ENCODE data around the gene FZD2. TPM values are rescaled to one million over a fixed set of nuclear protein-coding genes. Genes with fewer than 3 reads are reported as not detected.
"Not testable (repeated sequence)": the region's sequence is repeated elsewhere in the genome, so short reads cannot be mapped to it uniquely, and the experiment has no call there.

Gene FZD2
- total and polyA plus RNA-seq, 9 of the 15 experiments (the other 6 are each of a cell fraction or from before 2014, with no cell fraction given) = 0.03 to 4.5 (median 1.1) TPM; not detected in 1

GRCh38 chr17:44511241-44512134 lies 45.8 kb upstream of the FZD2 start (continued):
- TF ChIP-seq, protein P1, sequence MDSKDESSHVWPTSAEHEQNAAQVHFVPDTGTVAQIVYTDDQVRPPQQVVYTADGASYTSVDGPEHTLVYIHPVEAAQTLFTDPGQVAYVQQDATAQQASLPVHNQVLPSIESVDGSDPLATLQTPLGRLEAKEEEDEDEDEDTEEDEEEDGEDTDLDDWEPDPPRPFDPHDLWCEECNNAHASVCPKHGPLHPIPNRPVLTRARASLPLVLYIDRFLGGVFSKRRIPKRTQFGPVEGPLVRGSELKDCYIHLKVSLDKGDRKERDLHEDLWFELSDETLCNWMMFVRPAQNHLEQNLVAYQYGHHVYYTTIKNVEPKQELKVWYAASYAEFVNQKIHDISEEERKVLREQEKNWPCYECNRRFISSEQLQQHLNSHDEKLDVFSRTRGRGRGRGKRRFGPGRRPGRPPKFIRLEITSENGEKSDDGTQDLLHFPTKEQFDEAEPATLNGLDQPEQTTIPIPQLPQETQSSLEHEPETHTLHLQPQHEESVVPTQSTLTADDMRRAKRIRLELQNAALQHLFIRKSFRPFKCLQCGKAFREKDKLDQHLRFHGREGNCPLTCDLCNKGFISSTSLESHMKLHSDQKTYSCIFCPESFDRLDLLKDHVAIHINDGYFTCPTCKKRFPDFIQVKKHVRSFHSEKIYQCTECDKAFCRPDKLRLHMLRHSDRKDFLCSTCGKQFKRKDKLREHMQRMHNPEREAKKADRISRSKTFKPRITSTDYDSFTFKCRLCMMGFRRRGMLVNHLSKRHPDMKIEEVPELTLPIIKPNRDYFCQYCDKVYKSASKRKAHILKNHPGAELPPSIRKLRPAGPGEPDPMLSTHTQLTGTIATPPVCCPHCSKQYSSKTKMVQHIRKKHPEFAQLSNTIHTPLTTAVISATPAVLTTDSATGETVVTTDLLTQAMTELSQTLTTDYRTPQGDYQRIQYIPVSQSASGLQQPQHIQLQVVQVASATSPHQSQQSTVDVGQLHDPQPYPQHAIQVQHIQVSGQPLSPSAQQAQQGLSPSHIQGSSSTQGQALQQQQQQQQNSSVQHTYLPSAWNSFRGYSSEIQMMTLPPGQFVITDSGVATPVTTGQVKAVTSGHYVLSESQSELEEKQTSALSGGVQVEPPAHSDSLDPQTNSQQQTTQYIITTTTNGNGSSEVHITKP (IDR thresholded peaks at IDR 0.05; ENCODE audit: partially characterized antibody) = peak; percentile 64
- TF ChIP-seq, protein P2, sequence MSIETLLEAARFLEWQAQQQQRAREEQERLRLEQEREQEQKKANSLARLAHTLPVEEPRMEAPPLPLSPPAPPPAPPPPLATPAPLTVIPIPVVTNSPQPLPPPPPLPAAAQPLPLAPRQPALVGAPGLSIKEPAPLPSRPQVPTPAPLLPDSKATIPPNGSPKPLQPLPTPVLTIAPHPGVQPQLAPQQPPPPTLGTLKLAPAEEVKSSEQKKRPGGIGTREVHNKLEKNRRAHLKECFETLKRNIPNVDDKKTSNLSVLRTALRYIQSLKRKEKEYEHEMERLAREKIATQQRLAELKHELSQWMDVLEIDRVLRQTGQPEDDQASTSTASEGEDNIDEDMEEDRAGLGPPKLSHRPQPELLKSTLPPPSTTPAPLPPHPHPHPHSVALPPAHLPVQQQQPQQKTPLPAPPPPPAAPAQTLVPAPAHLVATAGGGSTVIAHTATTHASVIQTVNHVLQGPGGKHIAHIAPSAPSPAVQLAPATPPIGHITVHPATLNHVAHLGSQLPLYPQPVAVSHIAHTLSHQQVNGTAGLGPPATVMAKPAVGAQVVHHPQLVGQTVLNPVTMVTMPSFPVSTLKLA (conservative IDR thresholded peaks at IDR 0.05) = peak; percentile 67 to 79
- TF ChIP-seq L3MBTL2 (IDR thresholded peaks at IDR 0.05) (peak; percentile 91), JUND (IDR thresholded peaks at IDR 0.05; ENCODE audit: borderline replicate concordance, low read depth, low read length) (peak; percentile 42; the same call in 1 of the 2 replicates), BRD9 (IDR thresholded peaks at IDR 0.05; ENCODE audit: low read depth, partially characterized antibody) (peak; percentile 30), NR4A1 (tag; IDR thresholded peaks at IDR 0.05) (0 out of 2 replicates have a peak, but pooled peaks have one; percentile 17), LARP7 (IDR thresholded peaks at IDR 0.05) (0 out of 2 replicates have a peak, but pooled peaks have one; percentile 32), BACH1 (tag; IDR thresholded peaks at IDR 0.05) (0 out of 2 replicates have a peak, but pooled peaks have one; percentile 36), CXXC5 (CRISPR knock-in tag; IDR thresholded peaks at IDR 0.05) (peak; percentile 49; the same call in 1 of the 2 replicates), ZBTB17 (CRISPR knock-in tag; IDR thresholded peaks at IDR 0.05) (peak; percentile 99), TRIM28 (IDR thresholded peaks at IDR 0.05) (0 out of 2 replicates have a peak, but pooled peaks have one; percentile 23), POLR2B (IDR thresholded peaks at IDR 0.05; ENCODE audit: low read depth, partially characterized antibody) (peak; percentile 17), ATF1 (tag; IDR thresholded peaks at IDR 0.05) (peak; percentile 58)
- TF ChIP-seq JUND (tag; IDR thresholded peaks at IDR 0.05; ENCODE audit: borderline replicate concordance, low read depth, low read length); NR4A1 (CRISPR knock-in tag; IDR thresholded peaks at IDR 0.05); ATF1 (CRISPR knock-in tag; IDR thresholded peaks at IDR 0.05): not testable (repeated sequence)
- TF ChIP-seq, protein P3, sequence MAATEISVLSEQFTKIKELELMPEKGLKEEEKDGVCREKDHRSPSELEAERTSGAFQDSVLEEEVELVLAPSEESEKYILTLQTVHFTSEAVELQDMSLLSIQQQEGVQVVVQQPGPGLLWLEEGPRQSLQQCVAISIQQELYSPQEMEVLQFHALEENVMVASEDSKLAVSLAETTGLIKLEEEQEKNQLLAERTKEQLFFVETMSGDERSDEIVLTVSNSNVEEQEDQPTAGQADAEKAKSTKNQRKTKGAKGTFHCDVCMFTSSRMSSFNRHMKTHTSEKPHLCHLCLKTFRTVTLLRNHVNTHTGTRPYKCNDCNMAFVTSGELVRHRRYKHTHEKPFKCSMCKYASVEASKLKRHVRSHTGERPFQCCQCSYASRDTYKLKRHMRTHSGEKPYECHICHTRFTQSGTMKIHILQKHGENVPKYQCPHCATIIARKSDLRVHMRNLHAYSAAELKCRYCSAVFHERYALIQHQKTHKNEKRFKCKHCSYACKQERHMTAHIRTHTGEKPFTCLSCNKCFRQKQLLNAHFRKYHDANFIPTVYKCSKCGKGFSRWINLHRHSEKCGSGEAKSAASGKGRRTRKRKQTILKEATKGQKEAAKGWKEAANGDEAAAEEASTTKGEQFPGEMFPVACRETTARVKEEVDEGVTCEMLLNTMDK (IDR thresholded peaks at IDR 0.05; ENCODE audit: borderline replicate concordance, insufficient read depth, low read depth, low read length, poor library complexity, severe bottlenecking) = peak; percentile 40
- TF ChIP-seq, protein P4, sequence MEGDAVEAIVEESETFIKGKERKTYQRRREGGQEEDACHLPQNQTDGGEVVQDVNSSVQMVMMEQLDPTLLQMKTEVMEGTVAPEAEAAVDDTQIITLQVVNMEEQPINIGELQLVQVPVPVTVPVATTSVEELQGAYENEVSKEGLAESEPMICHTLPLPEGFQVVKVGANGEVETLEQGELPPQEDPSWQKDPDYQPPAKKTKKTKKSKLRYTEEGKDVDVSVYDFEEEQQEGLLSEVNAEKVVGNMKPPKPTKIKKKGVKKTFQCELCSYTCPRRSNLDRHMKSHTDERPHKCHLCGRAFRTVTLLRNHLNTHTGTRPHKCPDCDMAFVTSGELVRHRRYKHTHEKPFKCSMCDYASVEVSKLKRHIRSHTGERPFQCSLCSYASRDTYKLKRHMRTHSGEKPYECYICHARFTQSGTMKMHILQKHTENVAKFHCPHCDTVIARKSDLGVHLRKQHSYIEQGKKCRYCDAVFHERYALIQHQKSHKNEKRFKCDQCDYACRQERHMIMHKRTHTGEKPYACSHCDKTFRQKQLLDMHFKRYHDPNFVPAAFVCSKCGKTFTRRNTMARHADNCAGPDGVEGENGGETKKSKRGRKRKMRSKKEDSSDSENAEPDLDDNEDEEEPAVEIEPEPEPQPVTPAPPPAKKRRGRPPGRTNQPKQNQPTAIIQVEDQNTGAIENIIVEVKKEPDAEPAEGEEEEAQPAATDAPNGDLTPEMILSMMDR (IDR thresholded peaks at IDR 0.05 in 2 of 3, conservative IDR thresholded peaks at IDR 0.05 in 1 of 3; ENCODE audit: insufficient read depth in 2 of 3, low read depth in 1 of 3, low read length in 3 of 3) = peak; percentile 42 to 55 (median 54); a peak in 5 of 6 replicates

All from K562 (cell line).